ENCODE results near the gene WDR4. TPM values are rescaled to one million over a fixed set of nuclear protein-coding genes. Genes with fewer than 3 reads are reported as not detected.
A peak's percentile ranks its signal among the peaks of the same experiment; 100 is the strongest.
"Not testable (repeated sequence)": the region's sequence is repeated elsewhere in the genome, so short reads cannot be mapped to it uniquely, and the experiment has no call there.

The WDR4 gene
- total RNA-seq, 3 donors from 2014 or later: 6.2 to 16.4 (median 12.7) TPM

GRCh38 chr21:42833859-42834725 lies 45.2 kb downstream of the WDR4 start:
- Histone ChIP-seq H3K27me3 (peaks cover 0 to 18% of the 10 kb centered on the region in 2 donors), H3K4me1 (no peaks in the 10 kb centered on the region), H3K36me3 (no peaks in the 10 kb centered on the region), H3K27ac (no peak overlapping the region), H3K4me3 (no peak overlapping the region), H3K9me3 (no peaks in the 10 kb centered on the region)
- no peak for TF ChIP-seq CTCF (IDR thresholded peaks at IDR 0.05)
- no peak for TF ChIP-seq POLR2AphosphoS5 (IDR thresholded peaks at IDR 0.05)
- TF ChIP-seq POLR2A (IDR thresholded peaks at IDR 0.05): no peak
- intact Hi-C loops (cut with DNase I; ENCODE audit: low total_unique reads): no loop called here
- DNase-seq (ENCODE audit: low spot score in 2 of 2): peak in 1 of 2 donors; percentile 47

GRCh38 chr21:42833439-42833815 lies 45.9 kb downstream of the WDR4 start:
- Histone ChIP-seq H3K27me3 (peaks cover 0 to 23% of the 10 kb centered on the region in 2 donors), H3K9me3 (no peaks in the 10 kb centered on the region), H3K27ac (no peak overlapping the region), H3K36me3 (no peaks in the 10 kb centered on the region), H3K4me1 (no peaks in the 10 kb centered on the region), H3K4me3 (no peak overlapping the region)
- peak in 1 of 2 donors; percentile 46 for DNase-seq (ENCODE audit: low spot score in 2 of 2)
- TF ChIP-seq POLR2AphosphoS5 (IDR thresholded peaks at IDR 0.05): no peak
- peak in 1 of 3 donors; percentile 11 for TF ChIP-seq CTCF (IDR thresholded peaks at IDR 0.05)
- no peak for TF ChIP-seq POLR2A (IDR thresholded peaks at IDR 0.05)
- intact Hi-C loops (cut with DNase I; ENCODE audit: low total_unique reads): no loop called here

DNA sequence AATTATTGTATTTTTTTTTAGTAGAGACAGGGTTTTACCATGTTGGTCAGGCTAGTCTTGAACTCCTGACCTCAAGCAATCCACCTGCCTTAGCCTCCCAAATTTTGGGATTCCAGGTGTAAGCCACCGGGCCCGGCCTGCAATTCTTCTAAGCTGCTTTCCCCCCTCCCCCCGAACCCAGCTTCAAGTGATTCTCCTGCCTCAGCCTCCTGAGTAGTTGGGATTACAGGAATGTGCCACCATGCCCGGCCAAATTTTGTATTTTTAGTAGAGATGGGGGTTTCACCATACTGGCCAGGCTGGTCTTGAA lies 47.1 kb downstream of the WDR4 start:
- H3K27ac ChIP-seq; intact Hi-C loops (cut with DNase I; ENCODE audit: low total_unique reads); H3K9me3 ChIP-seq; H3K36me3 ChIP-seq; H3K4me1 ChIP-seq; H3K4me3 ChIP-seq; DNase-seq (ENCODE audit: low spot score in 2 of 2): not testable (repeated sequence)
- H3K27me3 ChIP-seq: peaks cover 0 to 27% of the 10 kb centered on the region in 2 donors

DNA sequence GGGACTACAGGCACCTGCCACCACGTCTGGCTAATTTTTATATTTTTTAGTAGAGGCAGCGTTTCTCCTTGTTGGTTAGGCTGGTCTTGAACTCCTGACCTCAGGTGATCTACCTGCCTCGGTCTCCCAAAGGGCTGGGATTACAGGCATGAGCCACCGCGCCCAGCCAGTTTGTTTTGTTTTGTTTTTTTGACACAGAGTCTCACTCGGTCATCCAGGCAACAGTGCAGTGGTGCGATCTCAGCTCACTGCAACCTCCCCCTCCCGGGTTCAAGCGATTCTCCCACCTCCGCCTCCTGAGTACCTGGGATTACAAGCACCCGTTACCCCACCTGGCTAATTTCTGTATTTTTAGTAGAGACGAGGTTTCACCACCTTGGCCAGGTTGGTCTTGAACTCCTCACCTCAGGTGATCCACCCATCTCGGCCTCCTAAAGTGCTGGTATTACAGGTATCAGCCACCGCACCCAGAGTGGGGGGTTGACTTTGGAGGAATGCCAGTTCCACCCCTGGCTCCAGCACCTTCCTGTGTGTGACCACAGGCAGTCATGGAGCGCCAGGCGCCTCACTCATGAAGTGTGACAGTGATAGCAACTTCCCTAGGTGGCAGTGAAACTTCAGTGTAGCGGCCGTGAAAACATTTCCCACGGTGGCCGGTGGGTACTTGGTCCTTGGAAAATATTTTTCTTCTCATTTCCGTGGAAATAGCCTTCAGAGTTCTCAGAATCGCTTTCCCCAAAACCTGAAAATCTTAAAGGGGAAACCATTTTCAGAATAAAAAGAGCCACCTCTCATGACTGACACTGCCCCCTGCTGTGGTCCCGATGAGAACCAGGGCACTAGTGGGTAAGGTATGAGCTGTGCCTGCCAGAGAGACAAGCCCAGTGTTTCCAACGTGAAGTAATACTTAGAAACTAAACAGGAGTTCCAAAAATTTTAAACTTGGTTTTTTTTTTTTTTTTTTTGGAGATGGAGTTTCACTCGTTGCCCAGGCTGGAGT lies 48.6 kb downstream of the WDR4 start:
- no peak overlapping the region for H3K27ac ChIP-seq
- intact Hi-C loops (cut with DNase I; ENCODE audit: low total_unique reads): no loop called here
- TF ChIP-seq CTCF (IDR thresholded peaks at IDR 0.05) (no peak), POLR2A (IDR thresholded peaks at IDR 0.05) (no peak), POLR2AphosphoS5 (IDR thresholded peaks at IDR 0.05) (no peak)
- H3K4me3 ChIP-seq: no peak overlapping the region
- no peaks in the 10 kb centered on the region for H3K9me3 ChIP-seq
- H3K4me1 ChIP-seq: no peaks in the 10 kb centered on the region
- no peaks in the 10 kb centered on the region for H3K36me3 ChIP-seq
- H3K27me3 ChIP-seq: peaks cover 0 to 27% of the 10 kb centered on the region in 2 donors
- no peak for DNase-seq (ENCODE audit: low spot score in 2 of 2)

DNA sequence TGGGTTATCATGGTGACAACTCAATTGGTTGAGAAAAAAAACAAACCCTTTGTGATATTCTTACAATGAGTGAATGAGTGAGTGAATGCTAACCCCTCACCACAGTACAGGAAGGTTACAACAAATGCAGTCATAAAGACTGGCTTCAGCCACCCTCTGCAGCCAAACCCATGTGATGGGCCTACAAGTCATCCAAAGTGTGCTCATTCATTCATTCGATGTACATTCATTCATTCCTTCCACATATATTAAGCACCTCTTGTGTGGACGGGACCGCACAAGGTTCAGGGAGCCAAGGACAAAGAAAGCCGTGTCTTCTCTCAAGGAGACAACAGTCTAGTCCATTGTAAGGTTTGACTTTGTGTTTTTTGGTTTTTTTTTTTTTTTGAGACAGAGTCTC lies 49.4 kb downstream of the WDR4 start:
- no peak for DNase-seq (ENCODE audit: low spot score in 2 of 2)
- Histone ChIP-seq H3K4me1 (no peaks in the 10 kb centered on the region), H3K9me3 (no peaks in the 10 kb centered on the region), H3K36me3 (no peaks in the 10 kb centered on the region), H3K27me3 (peaks cover 0 to 27% of the 10 kb centered on the region in 2 donors), H3K4me3 (no peak overlapping the region), H3K27ac (no peak overlapping the region)
- intact Hi-C loops (cut with DNase I; ENCODE audit: low total_unique reads): loop anchor here (10.0 kb wide), 1 partner anchor 235 kb away; no protein-coding TSS in a partner anchor
- no peak for TF ChIP-seq POLR2AphosphoS5 (IDR thresholded peaks at IDR 0.05)
- no peak for TF ChIP-seq CTCF (IDR thresholded peaks at IDR 0.05)
- no peak for TF ChIP-seq POLR2A (IDR thresholded peaks at IDR 0.05)
